Measurements from ENCODE around the gene SCYL1.
"Not testable (repeated sequence)": the region's sequence is repeated elsewhere in the genome, so short reads cannot be mapped to it uniquely, and the experiment has no call there.

The SCYL1 gene

DNA sequence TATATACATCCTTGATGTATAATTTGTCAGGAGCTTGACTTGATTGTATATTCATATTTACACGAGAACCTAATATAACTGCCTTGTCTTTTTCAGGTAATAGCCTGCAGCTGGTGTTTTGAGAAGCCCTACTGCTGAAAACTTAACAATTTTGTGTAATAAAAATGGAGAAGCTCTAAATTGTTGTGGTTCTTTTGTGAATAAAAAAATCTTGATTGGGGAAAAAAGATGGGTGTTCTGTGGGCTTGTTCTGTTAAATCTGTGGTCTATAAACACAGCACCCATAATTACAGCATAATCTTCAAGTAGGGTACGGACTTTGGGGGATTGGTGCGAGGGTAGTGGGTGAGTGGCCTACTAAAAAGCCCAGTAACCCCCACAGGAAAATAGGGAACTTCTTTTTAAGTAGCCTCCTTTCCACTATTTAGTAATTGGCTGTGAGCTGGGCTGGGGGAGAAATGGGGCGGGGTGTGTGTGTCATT is 18.6 kb upstream of the SCYL1 start:
- no peak for DNase-seq (ENCODE audit: low spot score)
- TF ChIP-seq, protein P1, sequence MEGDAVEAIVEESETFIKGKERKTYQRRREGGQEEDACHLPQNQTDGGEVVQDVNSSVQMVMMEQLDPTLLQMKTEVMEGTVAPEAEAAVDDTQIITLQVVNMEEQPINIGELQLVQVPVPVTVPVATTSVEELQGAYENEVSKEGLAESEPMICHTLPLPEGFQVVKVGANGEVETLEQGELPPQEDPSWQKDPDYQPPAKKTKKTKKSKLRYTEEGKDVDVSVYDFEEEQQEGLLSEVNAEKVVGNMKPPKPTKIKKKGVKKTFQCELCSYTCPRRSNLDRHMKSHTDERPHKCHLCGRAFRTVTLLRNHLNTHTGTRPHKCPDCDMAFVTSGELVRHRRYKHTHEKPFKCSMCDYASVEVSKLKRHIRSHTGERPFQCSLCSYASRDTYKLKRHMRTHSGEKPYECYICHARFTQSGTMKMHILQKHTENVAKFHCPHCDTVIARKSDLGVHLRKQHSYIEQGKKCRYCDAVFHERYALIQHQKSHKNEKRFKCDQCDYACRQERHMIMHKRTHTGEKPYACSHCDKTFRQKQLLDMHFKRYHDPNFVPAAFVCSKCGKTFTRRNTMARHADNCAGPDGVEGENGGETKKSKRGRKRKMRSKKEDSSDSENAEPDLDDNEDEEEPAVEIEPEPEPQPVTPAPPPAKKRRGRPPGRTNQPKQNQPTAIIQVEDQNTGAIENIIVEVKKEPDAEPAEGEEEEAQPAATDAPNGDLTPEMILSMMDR (IDR thresholded peaks at IDR 0.05; ENCODE audit: borderline replicate concordance, control extremely low read depth, extremely low read depth, insufficient read depth, missing control alignments), result no peak
- in situ Hi-C loops (cut with MboI; ENCODE audit: low sequenced_read_pairs, unreplicated experiment), result loop anchor here (5.0 kb wide), 1 partner anchor 149 kb away; no protein-coding TSS in a partner anchor

- in situ Hi-C loops (cut with MboI; ENCODE audit: low sequenced_read_pairs, unreplicated experiment), result loop anchor here (5.0 kb wide), 1 partner anchor 150 kb away; no protein-coding TSS in a partner anchor
- TF ChIP-seq, protein P1 (IDR thresholded peaks at IDR 0.05; ENCODE audit: borderline replicate concordance, control extremely low read depth, extremely low read depth, insufficient read depth, missing control alignments), result no peak
- DNase-seq (ENCODE audit: low spot score), result no peak
Measured at GRCh38 chr11:65506772-65507505, 17.9 kb upstream of the SCYL1 start.

GRCh38 chr11:65512311-65512710 is 12.6 kb upstream of the SCYL1 start:
- DNase-seq (ENCODE audit: low spot score); in situ Hi-C loops (cut with MboI; ENCODE audit: low sequenced_read_pairs, unreplicated experiment): not testable (repeated sequence)

- DNase-seq (ENCODE audit: low spot score), result peak; percentile 12
Measured at GRCh38 chr11:65516135-65516968, 8.5 kb upstream of the SCYL1 start.

DNA sequence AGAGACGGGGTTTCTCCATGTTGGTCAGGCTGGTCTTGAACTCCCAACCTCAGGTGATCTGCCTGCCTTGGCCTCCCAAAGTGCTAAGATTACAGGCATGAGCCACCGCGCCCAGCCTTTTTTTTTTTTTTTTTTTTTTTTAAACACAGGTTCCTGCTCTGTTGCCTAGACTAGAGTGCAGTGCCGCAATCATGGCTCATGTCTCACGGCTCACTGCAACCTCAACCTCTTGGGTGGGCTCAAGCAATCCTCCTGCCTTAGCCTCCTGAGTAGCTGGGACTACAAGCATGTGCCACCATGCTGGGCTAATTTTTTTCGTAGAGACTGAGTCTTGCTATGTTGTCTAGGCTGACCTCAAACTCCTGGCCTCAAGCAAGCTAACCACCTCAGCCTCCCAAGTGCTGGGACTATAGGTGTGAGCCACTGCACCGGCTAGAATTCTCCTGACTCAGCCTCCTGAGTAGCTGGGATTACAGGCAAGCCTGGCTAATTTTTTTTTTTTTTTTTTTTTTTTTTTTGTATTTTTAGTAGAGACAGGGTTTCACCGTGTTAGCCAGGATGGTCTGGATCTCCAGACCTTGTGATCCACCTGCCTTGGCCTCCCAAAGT is 5.8 kb upstream of the SCYL1 start:
- in situ Hi-C loops (cut with MboI; ENCODE audit: low sequenced_read_pairs, unreplicated experiment); DNase-seq (ENCODE audit: low spot score): not testable (repeated sequence)

More at GRCh38 chr11:65516135-65516968, 8.5 kb upstream of the SCYL1 start:
- in situ Hi-C loops (cut with MboI; ENCODE audit: low sequenced_read_pairs, unreplicated experiment), result no loop called here
- TF ChIP-seq, protein P1 (IDR thresholded peaks at IDR 0.05; ENCODE audit: borderline replicate concordance, control extremely low read depth, extremely low read depth, insufficient read depth, missing control alignments), result no peak

DNA sequence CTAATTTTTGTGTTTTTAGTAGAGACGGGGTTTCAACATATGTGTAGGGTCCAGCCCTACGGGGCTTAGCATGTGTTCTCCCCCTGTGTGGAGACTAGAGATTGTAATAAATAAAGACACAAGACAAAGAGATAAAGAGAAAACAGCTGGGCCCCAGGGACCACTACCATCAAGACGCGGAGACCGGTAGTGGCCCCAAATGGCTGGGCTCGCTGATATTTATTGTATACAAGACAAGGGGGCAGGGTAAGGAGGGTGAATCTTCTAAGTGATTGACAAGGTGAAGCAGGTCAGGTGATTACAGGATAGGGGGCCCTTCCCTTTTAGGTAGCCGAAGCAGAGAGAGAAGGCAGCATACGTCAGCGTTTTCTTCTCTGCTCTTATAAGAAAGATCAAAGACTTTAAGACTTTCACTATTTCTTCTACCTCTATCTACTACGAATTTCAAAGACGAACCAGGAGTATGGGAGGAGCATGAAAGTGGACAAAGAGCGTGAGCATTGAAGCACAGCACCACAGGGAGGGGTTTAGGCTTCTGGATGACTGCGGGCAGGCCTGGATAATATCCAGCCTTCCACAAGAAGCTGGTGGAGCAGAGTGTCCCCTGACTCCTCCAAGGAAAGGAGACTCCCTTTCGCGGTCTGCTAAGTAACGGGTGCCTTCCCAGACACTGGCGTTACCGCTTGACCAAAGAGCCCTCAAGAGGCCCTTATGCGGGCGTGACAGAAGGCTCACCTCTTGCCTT is 2.9 kb upstream of the SCYL1 start:
- DNase-seq (ENCODE audit: low spot score); in situ Hi-C loops (cut with MboI; ENCODE audit: low sequenced_read_pairs, unreplicated experiment): not testable (repeated sequence)

- peak; percentile 17 for DNase-seq (ENCODE audit: low spot score)
- in situ Hi-C loops (cut with MboI; ENCODE audit: low sequenced_read_pairs, unreplicated experiment), result not testable (repeated sequence)
Measured at GRCh38 chr11:65522718-65523630, 1.9 kb upstream of the SCYL1 start.

- DNase-seq (ENCODE audit: low spot score); in situ Hi-C loops (cut with MboI; ENCODE audit: low sequenced_read_pairs, unreplicated experiment): not testable (repeated sequence)
Measured at GRCh38 chr11:65523631-65523968, 1.3 kb upstream of the SCYL1 start.
